CD4-positive, alpha-beta memory T cell (primary cell): ENCODE data around the gene ITPK1. TPM values are rescaled to one million over a fixed set of nuclear protein-coding genes. Genes with fewer than 3 reads are reported as not detected.

Experiments used
- CTCF ChIA-PET: fragments of 350-600 bp; sonication (Branson Sonifier 250); formaldehyde crosslinking; loops from one replicate; lab custom pipeline; 2021; ENCODE audit warnings: inconsistent platforms; ENCODE audit not compliant: partially characterized antibody; lab: Charles Lee
- POLR2A ChIA-PET: fragments of 350-600 bp; sonication (Branson Sonifier 250); formaldehyde crosslinking; loops from one replicate; lab custom pipeline; 2021; ENCODE audit not compliant: partially characterized antibody; lab: Charles Lee
- DNase-seq, 5 donors: peaks; one replicate each; pipeline versions ENCODE4 v3.0.0 to v3.0.0-alpha.2; 2020 to 2022; ENCODE audit warnings: mixed read lengths in 1 of 5
- H3K27ac ChIP-seq: one replicate; pipeline ENCODE4 v1.7.0; 2013; ENCODE audit warnings: low read depth, low read length
- H3K27me3 ChIP-seq: 2 replicates; pipeline ENCODE4 v1.7.0; 2013; ENCODE audit warnings: mild to moderate bottlenecking, low read length, moderate library complexity; ENCODE audit not compliant: insufficient read depth
- H3K36me3 ChIP-seq: 2 replicates; pipeline ENCODE4 v1.7.0; 2013; ENCODE audit warnings: mild to moderate bottlenecking, low read length, moderate library complexity; ENCODE audit not compliant: insufficient read depth
- H3K4me1 ChIP-seq: 2 replicates; pipeline ENCODE4 v1.7.0; 2013; ENCODE audit warnings: mild to moderate bottlenecking, low read length, moderate library complexity; ENCODE audit not compliant: insufficient read depth
- H3K4me3 ChIP-seq, 2 donors: one replicate each; pipeline ENCODE4 v1.7.0; 2013; ENCODE audit warnings: low read length in 2 of 2, mild to moderate bottlenecking in 1 of 2
- H3K9me3 ChIP-seq, 2 donors: one replicate each; pipeline ENCODE4 v1.7.0; 2013; ENCODE audit warnings: low read length in 2 of 2, control low read depth in 1 of 2; ENCODE audit not compliant: control insufficient read depth in 1 of 2
- H3K27ac Mint-ChIP-seq, 7 donors: one replicate each; pipeline ENCODE4 v1.8.0; 2020 to 2021; ENCODE audit warnings: mixed read lengths in 7 of 7, mild to moderate bottlenecking in 6 of 7, inconsistent platforms in 3 of 7, moderate library complexity in 3 of 7
- H3K27me3 Mint-ChIP-seq, 2 donors: one replicate each; pipeline ENCODE4 v1.8.0; 2020 to 2021; ENCODE audit warnings: mixed read lengths in 2 of 2
- H3K36me3 Mint-ChIP-seq, 2 donors: one replicate each; pipeline ENCODE4 v1.8.0; 2020 to 2021; ENCODE audit warnings: mixed read lengths in 2 of 2, inconsistent platforms in 1 of 2, mild to moderate bottlenecking in 1 of 2
- H3K4me1 Mint-ChIP-seq, 4 donors: one replicate each; pipeline ENCODE4 v1.8.0; 2020 to 2021; ENCODE audit warnings: mixed read lengths in 4 of 4, mild to moderate bottlenecking in 1 of 4
- H3K4me3 Mint-ChIP-seq, 8 donors: one replicate each; pipeline ENCODE4 v1.8.0; 2020 to 2021; ENCODE audit warnings: mixed read lengths in 8 of 8, mild to moderate bottlenecking in 7 of 8, moderate library complexity in 6 of 8, inconsistent platforms in 3 of 8
- H3K9me3 Mint-ChIP-seq, 8 donors: one replicate each; pipeline ENCODE4 v1.8.0; 2020 to 2021; ENCODE audit warnings: mixed read lengths in 8 of 8, mild to moderate bottlenecking in 5 of 8, inconsistent platforms in 3 of 8, moderate library complexity in 1 of 8
- intact Hi-C: fragments of 100-400 bp; cut with micrococcal nuclease; formaldehyde crosslinking; loops from one replicate; pipeline ENCODE4 v1.15.1; 2023
- polyA plus RNA-seq, 2 donors: library from polyadenylated mRNA; unstranded; fragments of 300-500 nt; fragmentation: Illumina TruSeq; gene quantifications; one replicate each; pipeline ENCODE4 v1.2.3, GENCODE V29; 2021
- total RNA-seq, 2 experiments: library from RNA; stranded (reverse); gene quantifications; one replicate each; pipeline ENCODE4 v1.2.3, GENCODE V29; 2021

ITPK1 gene
- total and polyA plus RNA-seq, 4 experiments from 2014 or later = 12.5 to 30.0 (median 26.9) TPM

- POLR2A ChIA-PET = interaction anchor here (1.1 kb wide), 1 partner anchor 19 kb away, joined by 3 read pairs; no protein-coding TSS in a partner anchor
- no peaks in the 10 kb centered on the region for H3K4me1 ChIP-seq
- H3K27me3 ChIP-seq = no peaks in the 10 kb centered on the region
- H3K27me3 Mint-ChIP-seq = no peaks in the 10 kb centered on the region
- DNase-seq = no peak
- H3K9me3 ChIP-seq = no peaks in the 10 kb centered on the region
- no peaks in the 10 kb centered on the region for H3K36me3 ChIP-seq
- CTCF ChIA-PET = interaction anchor here (12.7 kb wide), 1 partner anchor 17 kb away, joined by 129 read pairs; no protein-coding TSS in a partner anchor
- H3K4me1 Mint-ChIP-seq = peaks cover 9 to 39% (median 17%) of the 10 kb centered on the region in 4 donors
- no peak overlapping the region for H3K27ac ChIP-seq
- no peaks in the 10 kb centered on the region for H3K9me3 Mint-ChIP-seq
- H3K4me3 ChIP-seq = no peak overlapping the region
- peaks cover 0 to 5% of the 10 kb centered on the region in 2 donors for H3K36me3 Mint-ChIP-seq
- intact Hi-C loops = no loop called here
- H3K27ac Mint-ChIP-seq = peak overlapping the region in 1 of 7 donors; percentile 47
- no peak overlapping the region for H3K4me3 Mint-ChIP-seq
Observed at GRCh38 chr14:93095742-93096510, 19.8 kb downstream of the ITPK1 start.

- Histone ChIP-seq H3K9me3 (no peaks in the 10 kb centered on the region), H3K4me1 (no peaks in the 10 kb centered on the region), H3K4me3 (no peak overlapping the region), H3K27ac (no peak overlapping the region), H3K27me3 (no peaks in the 10 kb centered on the region), H3K36me3 (no peaks in the 10 kb centered on the region)
- H3K36me3 Mint-ChIP-seq = peaks cover 0 to 5% of the 10 kb centered on the region in 2 donors
- no peaks in the 10 kb centered on the region for H3K9me3 Mint-ChIP-seq
- no peak overlapping the region for H3K4me3 Mint-ChIP-seq
- intact Hi-C loops = no loop called here
- no peak for DNase-seq
- CTCF ChIA-PET = interaction anchor here (12.7 kb wide), 1 partner anchor 19 kb away, joined by 129 read pairs; no protein-coding TSS in a partner anchor
- no peaks in the 10 kb centered on the region for H3K27me3 Mint-ChIP-seq
- peaks cover 10 to 29% (median 15%) of the 10 kb centered on the region in 4 donors for H3K4me1 Mint-ChIP-seq
- peak overlapping the region in 3 of 7 donors; percentile 47 to 77 (median 64) for H3K27ac Mint-ChIP-seq
- POLR2A ChIA-PET = no interaction called here
Observed at GRCh38 chr14:93094121-93094918, 21.4 kb downstream of the ITPK1 start.

GRCh38 chr14:93092606-93093556 is 22.8 kb downstream of the ITPK1 start:
- POLR2A ChIA-PET = no interaction called here
- peaks cover 11 to 29% (median 16%) of the 10 kb centered on the region in 4 donors for H3K4me1 Mint-ChIP-seq

GRCh38 chr14:93091666-93092065 is 24.1 kb downstream of the ITPK1 start:
- H3K27me3 Mint-ChIP-seq = no peaks in the 10 kb centered on the region
- intact Hi-C loops = no loop called here
- no peaks in the 10 kb centered on the region for H3K27me3 ChIP-seq
- no peak overlapping the region for H3K27ac ChIP-seq
- ChIA-PET CTCF (interaction anchor here (1.5 to 2.9 kb wide), 2 partner anchors 22 to 48 kb away, joined by 5 to 10 read pairs; no protein-coding TSS in a partner anchor), POLR2A (no interaction called here)
- H3K4me1 Mint-ChIP-seq = peaks cover 13 to 34% (median 17%) of the 10 kb centered on the region in 4 donors
- H3K27ac Mint-ChIP-seq = peak overlapping the region in 2 of 7 donors; percentile 29 to 72
- H3K9me3 Mint-ChIP-seq = no peaks in the 10 kb centered on the region
- H3K36me3 Mint-ChIP-seq = peaks cover 0 to 5% of the 10 kb centered on the region in 2 donors
- DNase-seq = no peak
- H3K36me3 ChIP-seq = no peaks in the 10 kb centered on the region
- H3K4me1 ChIP-seq = no peaks in the 10 kb centered on the region
- no peaks in the 10 kb centered on the region for H3K9me3 ChIP-seq
- H3K4me3 ChIP-seq = no peak overlapping the region
- H3K4me3 Mint-ChIP-seq = no peak overlapping the region

More at GRCh38 chr14:93092606-93093556, 22.8 kb downstream of the ITPK1 start:
- intact Hi-C loops = no loop called here
- H3K9me3 ChIP-seq = no peaks in the 10 kb centered on the region
- no peak for DNase-seq
- no peak overlapping the region for H3K27ac ChIP-seq
- H3K9me3 Mint-ChIP-seq = no peaks in the 10 kb centered on the region
- H3K27me3 ChIP-seq = no peaks in the 10 kb centered on the region
- no peaks in the 10 kb centered on the region for H3K36me3 ChIP-seq
- H3K4me3 ChIP-seq = no peak overlapping the region
- CTCF ChIA-PET = interaction anchor here (1.5 to 12.7 kb wide), 2 partner anchors 20 to 46 kb away, joined by 5 to 129 read pairs; no protein-coding TSS in a partner anchor
- peaks cover 0 to 5% of the 10 kb centered on the region in 2 donors for H3K36me3 Mint-ChIP-seq
- no peak overlapping the region for H3K4me3 Mint-ChIP-seq
- no peaks in the 10 kb centered on the region for H3K27me3 Mint-ChIP-seq
- H3K4me1 ChIP-seq = no peaks in the 10 kb centered on the region
- H3K27ac Mint-ChIP-seq = peak overlapping the region in 2 of 7 donors; percentile 46 to 72

GRCh38 chr14:93090826-93091555 is 24.7 kb downstream of the ITPK1 start:
- H3K36me3 ChIP-seq = no peaks in the 10 kb centered on the region
- H3K9me3 Mint-ChIP-seq = no peaks in the 10 kb centered on the region
- H3K36me3 Mint-ChIP-seq = peaks cover 0 to under 1% of the 10 kb centered on the region in 2 donors
- no peak overlapping the region for H3K4me3 ChIP-seq
- H3K4me1 ChIP-seq = no peaks in the 10 kb centered on the region
- peaks cover 13 to 34% (median 16%) of the 10 kb centered on the region in 4 donors for H3K4me1 Mint-ChIP-seq
- POLR2A ChIA-PET = no interaction called here
- H3K27ac Mint-ChIP-seq = peak overlapping the region in 5 of 7 donors; percentile 22 to 72 (median 46)
- DNase-seq = no peak
- no peak overlapping the region for H3K27ac ChIP-seq
- no peaks in the 10 kb centered on the region for H3K9me3 ChIP-seq
- no peak overlapping the region for H3K4me3 Mint-ChIP-seq
- CTCF ChIA-PET = interaction anchor here (0.9 to 2.9 kb wide), 3 partner anchors 20 to 48 kb away, joined by 3 to 10 read pairs (median 5); no protein-coding TSS in a partner anchor
- no peaks in the 10 kb centered on the region for H3K27me3 ChIP-seq
- H3K27me3 Mint-ChIP-seq = no peaks in the 10 kb centered on the region
- intact Hi-C loops = no loop called here
